IMR-90 (cell line): ENCODE results near the gene KAZN. TPM values are rescaled to one million over a fixed set of nuclear protein-coding genes. Genes with fewer than 3 reads are reported as not detected.

Source experiments
- ATAC-seq: fragments of 200-7000 bp; cut with Tn5 transposase; 2 replicates; pipeline ENCODE4 v1.9.1; 2020; ENCODE audit warnings: low read depth, mild to moderate bottlenecking, moderate library complexity
- BruUV-seq: library from RNA; stranded (reverse); fragments of 400-500 nt; replicated peaks from 2 replicates; lab custom pipeline; 2021; lab: Mats Ljungman, UMichigan
- CTCF ChIA-PET: fragments of 300-600 bp; formaldehyde crosslinking; extraction: SDS; loops from one replicate; lab custom pipeline; 2021; ENCODE audit warnings: antibody characterized with exemption; lab: Yijun Ruan, JAX
- POLR2A ChIA-PET: fragments of 300-600 bp; sonication (Branson Sonifier 250); formaldehyde crosslinking; loops from one replicate; lab custom pipeline; 2022; ENCODE audit warnings: antibody characterized with exemption; ENCODE audit not compliant: unreplicated experiment; lab: Charles Lee
- DNase-seq: peaks from one replicate; pipeline ENCODE4 v3.0.0; 2013
- H2AFZ ChIP-seq: replicated peaks from 2 replicates; pipeline ENCODE3; 2013; ENCODE audit warnings: low read length, mild to moderate bottlenecking; ENCODE audit not compliant: poor library complexity
- H2AK5ac ChIP-seq: 2 replicates; pipeline ENCODE4 v1.6.1; 2013; ENCODE audit warnings: low read depth, low read length, inconsistent platforms
- H2AK9ac ChIP-seq: replicated peaks from 2 replicates; pipeline ENCODE3; 2013; ENCODE audit warnings: mild to moderate bottlenecking, low read depth, low read length, moderate library complexity; ENCODE audit not compliant: poor library complexity
- H2BK120ac ChIP-seq: 2 replicates; pipeline ENCODE4 v1.6.1; 2013; ENCODE audit warnings: low read depth, low read length, inconsistent platforms
- H2BK15ac ChIP-seq: 3 replicates; pipeline ENCODE4 v1.6.1; 2013; ENCODE audit warnings: low read depth, low read length, inconsistent platforms
- H2BK20ac ChIP-seq: 2 replicates; pipeline ENCODE4 v1.6.1; 2013; ENCODE audit warnings: low read depth, mild to moderate bottlenecking, inconsistent platforms, low read length, moderate library complexity
- H2BK5ac ChIP-seq: 2 replicates; pipeline ENCODE4 v1.6.1; 2013; ENCODE audit warnings: mild to moderate bottlenecking, low read depth, low read length, inconsistent platforms; ENCODE audit not compliant: poor library complexity, severe bottlenecking
- H3K14ac ChIP-seq: replicated peaks from 2 replicates; pipeline ENCODE4 v1.6.1; 2013; ENCODE audit warnings: low read depth, low read length, inconsistent platforms
- H3K18ac ChIP-seq: 2 replicates; pipeline ENCODE4 v1.6.1; 2013; ENCODE audit warnings: low read depth, low read length, control low read depth
- H3K23ac ChIP-seq: 2 replicates; pipeline ENCODE4 v1.6.1; 2013; ENCODE audit warnings: low read depth, low read length, inconsistent platforms
- H3K27ac ChIP-seq: 2 replicates; pipeline ENCODE4 v1.5.1; 2013; ENCODE audit warnings: mild to moderate bottlenecking, control low read depth, low read length; ENCODE audit not compliant: insufficient read depth
- H3K27me3 ChIP-seq: 2 replicates; pipeline ENCODE4 v1.6.1; 2013; ENCODE audit warnings: low read length; ENCODE audit not compliant: control insufficient read depth, insufficient read depth
- H3K36me3 ChIP-seq: 2 replicates; pipeline ENCODE4 v1.6.1; 2013; ENCODE audit warnings: low read length, mixed read lengths; ENCODE audit not compliant: control insufficient read depth, insufficient read depth
- H3K4ac ChIP-seq: 2 replicates; pipeline ENCODE4 v1.6.1; 2013; ENCODE audit warnings: low read depth, low read length, inconsistent platforms
- H3K4me1 ChIP-seq: 2 replicates; pipeline ENCODE4 v1.6.1; 2013; ENCODE audit warnings: low read length, mixed read lengths; ENCODE audit not compliant: control insufficient read depth, insufficient read depth
- H3K4me2 ChIP-seq: 2 replicates; pipeline ENCODE4 v1.6.1; 2013; ENCODE audit warnings: low read depth, mild to moderate bottlenecking, control low read depth, low read length, moderate library complexity
- H3K4me3 ChIP-seq: 2 replicates; pipeline ENCODE4 v1.5.1; 2013; ENCODE audit warnings: low read depth, mild to moderate bottlenecking, control low read depth, low read length, moderate library complexity; ENCODE audit not compliant: insufficient read depth
- H3K56ac ChIP-seq: 2 replicates; pipeline ENCODE4 v1.6.1; 2013; ENCODE audit warnings: low read length, inconsistent platforms; ENCODE audit not compliant: insufficient read depth; ENCODE audit errors: extremely low read depth
- H3K79me1 ChIP-seq, 2 experiments: 2 replicates each; pipeline ENCODE4 v1.6.1; 2013; ENCODE audit warnings: low read length in 2 of 2, inconsistent platforms in 1 of 2, low read depth in 1 of 2
- H3K9ac ChIP-seq: 2 replicates; pipeline ENCODE4 v1.6.1; 2013; ENCODE audit warnings: low read depth, low read length, control low read depth
- H3K9me1 ChIP-seq: 2 replicates; pipeline ENCODE4 v1.6.1; 2013; ENCODE audit warnings: low read length, inconsistent platforms; ENCODE audit not compliant: insufficient read depth
- H3K9me3 ChIP-seq: 2 replicates; pipeline ENCODE4 v1.6.1; 2013; ENCODE audit warnings: low read length; ENCODE audit not compliant: control insufficient read depth, insufficient read depth
- H4K20me1 ChIP-seq: 2 replicates; pipeline ENCODE4 v1.6.1; 2013; ENCODE audit warnings: low read length, inconsistent platforms; ENCODE audit not compliant: insufficient read depth
- H4K5ac ChIP-seq: 2 replicates; pipeline ENCODE4 v1.6.1; 2013; ENCODE audit warnings: mild to moderate bottlenecking, low read depth, low read length, control low read depth
- H4K8ac ChIP-seq, 2 experiments: 2 replicates each; pipeline ENCODE4 v1.6.1; 2013; ENCODE audit warnings: low read depth in 2 of 2, low read length in 2 of 2, control low read depth in 1 of 2, inconsistent platforms in 1 of 2
- H4K91ac ChIP-seq: 2 replicates; pipeline ENCODE4 v1.6.1; 2013; ENCODE audit warnings: low read depth, low read length, inconsistent platforms; ENCODE audit not compliant: insufficient read depth
- FOS ChIP-seq: fragments of 150-350 bp; IDR thresholded peaks from 2 replicates; pipeline ENCODE4 v1.6.1; 2016; ENCODE audit warnings: low read depth, low read length
- WGBS, 2 experiments: methylation state at CpG; one replicate each; pipeline versions ENCODE4 v1.1.5 to v1.1.7; 2013; ENCODE audit warnings: missing lambda C conversion rate in 2 of 2; ENCODE audit not compliant: insufficient read length in 1 of 2; ENCODE audit errors: extremely low coverage in 2 of 2; 5-methylcytosine and 5-hydroxymethylcytosine counted together
- dilution Hi-C: fragments of 300-500 bp; cut with HindIII; formaldehyde crosslinking; loops from one replicate; pipeline ENCODE4 v1.14.3; 2018; ENCODE audit warnings: low sequenced_read_pairs; ENCODE audit not compliant: unreplicated experiment
- in situ Hi-C: fragments of 300-500 bp; cut with MboI; formaldehyde crosslinking; loops from 3 replicates; pipeline ENCODE4 v1.14.3; 2019; ENCODE audit warnings: low sequenced_read_pairs, inconsistent platforms, mixed read lengths
- intact Hi-C: fragments of 100-400 bp; cut with micrococcal nuclease; formaldehyde crosslinking; loops from 2 replicates; pipeline ENCODE4 v1.10.0; 2022
- polyA plus RNA-seq, 3 experiments: library from polyadenylated mRNA; depleted of rRNA; stranded (reverse); fragments of >200 nt; gene quantifications; 2 replicates each; pipeline ENCODE4 v1.2.3, GENCODE V29; 2012; ENCODE audit warnings: low replicate concordance in 1 of 3
- total RNA-seq: library from RNA; depleted of rRNA; stranded (reverse); fragments of >200 nt; gene quantifications from 2 replicates; pipeline ENCODE4 v1.2.3, GENCODE V29; 2012
- TF ChIP-seq, protein P1 (sequence below): conservative IDR thresholded peaks from 2 replicates; pipeline ENCODE4 v1.5.1; 2012; ENCODE audit warnings: mild to moderate bottlenecking, low read depth, low read length, improper control_type of control experiment

KAZN gene
- total and polyA plus RNA-seq, 2 of the 4 experiments (the other 2 are of a cell fraction): 5.2 to 10.5 TPM

DNA sequence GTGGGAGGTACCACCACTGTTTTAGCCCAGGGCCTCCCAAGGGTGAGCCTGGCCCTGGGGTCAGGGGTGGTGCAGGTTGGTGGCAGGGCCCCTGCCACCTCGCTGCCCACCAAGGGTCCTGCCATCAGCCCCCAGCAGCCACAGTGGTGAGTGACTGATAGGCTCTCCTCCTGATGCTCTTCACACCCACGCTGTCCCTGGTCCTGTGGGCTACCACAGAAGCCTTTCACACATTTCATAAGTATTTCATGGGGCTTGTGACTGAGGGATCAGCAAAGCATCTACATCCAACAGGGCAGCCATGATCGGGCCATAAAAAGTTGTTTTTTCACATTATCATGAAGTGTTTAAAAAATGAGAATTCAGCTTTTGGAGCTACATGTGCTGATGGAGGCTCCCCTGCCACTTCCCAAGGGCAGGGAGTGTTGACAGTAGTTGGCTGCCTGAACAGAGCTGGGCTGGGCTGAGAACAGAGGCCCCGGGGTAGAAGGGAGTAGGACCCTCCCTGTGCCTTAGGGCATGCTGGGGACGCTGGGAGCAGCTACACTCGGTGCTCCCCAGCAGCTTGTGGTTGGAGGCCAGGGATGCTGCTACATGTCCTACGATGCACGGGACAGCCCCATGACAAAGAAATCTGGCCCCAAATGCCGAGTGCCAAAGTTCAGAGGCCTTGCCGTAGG is 482.0 kb downstream of the KAZN start:
- 77% methylated on average over 6 of the region's 10 CpGs; no CpG with 5 or more reads in 1 of the 2 experiments for WGBS, 2 experiments
- no peak overlapping the region for H3K27ac ChIP-seq
- no peak overlapping the region for H3K23ac ChIP-seq
- no peaks in the 10 kb centered on the region for H3K36me3 ChIP-seq
- DNase-seq (no peak), ATAC-seq (no peak)
- CTCF ChIA-PET: no interaction called here
- H3K14ac ChIP-seq: no peak overlapping the region
- H4K20me1 ChIP-seq: no peaks in the 10 kb centered on the region
- H3K4me3 ChIP-seq: no peak overlapping the region
- no peaks in the 10 kb centered on the region for H3K4me1 ChIP-seq
- H3K56ac ChIP-seq: no peak overlapping the region
- H3K9ac ChIP-seq: no peak overlapping the region
- no peak overlapping the region for H4K8ac ChIP-seq
- no peak overlapping the region for H2AFZ ChIP-seq
- H2AK5ac ChIP-seq: no peak overlapping the region
- no peak overlapping the region for H2BK15ac ChIP-seq
- no peaks in the 10 kb centered on the region for H3K9me1 ChIP-seq
- no peak overlapping the region for H2BK120ac ChIP-seq
- H4K91ac ChIP-seq: no peak overlapping the region
- no peak overlapping the region for H2BK20ac ChIP-seq
- no peaks in the 10 kb centered on the region for H3K79me1 ChIP-seq
- no peak overlapping the region for H3K18ac ChIP-seq
- H2BK5ac ChIP-seq: no peak overlapping the region
- no peak overlapping the region for H3K4ac ChIP-seq
- H4K5ac ChIP-seq: no peak overlapping the region
- TF ChIP-seq, protein P1, sequence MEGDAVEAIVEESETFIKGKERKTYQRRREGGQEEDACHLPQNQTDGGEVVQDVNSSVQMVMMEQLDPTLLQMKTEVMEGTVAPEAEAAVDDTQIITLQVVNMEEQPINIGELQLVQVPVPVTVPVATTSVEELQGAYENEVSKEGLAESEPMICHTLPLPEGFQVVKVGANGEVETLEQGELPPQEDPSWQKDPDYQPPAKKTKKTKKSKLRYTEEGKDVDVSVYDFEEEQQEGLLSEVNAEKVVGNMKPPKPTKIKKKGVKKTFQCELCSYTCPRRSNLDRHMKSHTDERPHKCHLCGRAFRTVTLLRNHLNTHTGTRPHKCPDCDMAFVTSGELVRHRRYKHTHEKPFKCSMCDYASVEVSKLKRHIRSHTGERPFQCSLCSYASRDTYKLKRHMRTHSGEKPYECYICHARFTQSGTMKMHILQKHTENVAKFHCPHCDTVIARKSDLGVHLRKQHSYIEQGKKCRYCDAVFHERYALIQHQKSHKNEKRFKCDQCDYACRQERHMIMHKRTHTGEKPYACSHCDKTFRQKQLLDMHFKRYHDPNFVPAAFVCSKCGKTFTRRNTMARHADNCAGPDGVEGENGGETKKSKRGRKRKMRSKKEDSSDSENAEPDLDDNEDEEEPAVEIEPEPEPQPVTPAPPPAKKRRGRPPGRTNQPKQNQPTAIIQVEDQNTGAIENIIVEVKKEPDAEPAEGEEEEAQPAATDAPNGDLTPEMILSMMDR: no peak
- TF ChIP-seq FOS: no peak
- no peaks in the 10 kb centered on the region for H3K9me3 ChIP-seq
- POLR2A ChIA-PET: no interaction called here
- dilution Hi-C loops: no loop called here
- intact Hi-C loops: no loop called here
- no peaks in the 10 kb centered on the region for H3K27me3 ChIP-seq
- H3K4me2 ChIP-seq: no peak overlapping the region
- no TSS peak for BruUV-seq
- in situ Hi-C loops: no loop called here
- no peak overlapping the region for H2AK9ac ChIP-seq
